NT2/D1 (cell line): Measurements from ENCODE around the gene PDZRN3.

Experiments used
- DNase-seq: peaks from one replicate; pipeline ENCODE4 v3.0.0-alpha.2; 2011; ENCODE audit warnings: low read depth, low spot score
- H3K27me3 ChIP-seq: 2 replicates; pipeline ENCODE4 v1.6.0; 2011; ENCODE audit warnings: mild to moderate bottlenecking; ENCODE audit not compliant: insufficient read length, insufficient read depth
- H3K36me3 ChIP-seq: 2 replicates; pipeline ENCODE4 v1.6.1; 2011; ENCODE audit warnings: mild to moderate bottlenecking, low read length, mixed read lengths; ENCODE audit not compliant: insufficient read depth, insufficient read length
- H3K4me1 ChIP-seq: 2 replicates; pipeline ENCODE4 v1.5.1; 2011; ENCODE audit not compliant: insufficient read depth, insufficient read length
- H3K4me3 ChIP-seq: 2 replicates; pipeline ENCODE4 v1.5.1; 2011; ENCODE audit warnings: low read depth; ENCODE audit not compliant: insufficient read length
- H3K9ac ChIP-seq: 2 replicates; pipeline ENCODE4 v1.6.0; 2011; ENCODE audit warnings: low read depth; ENCODE audit not compliant: insufficient read length
- H3K9me3 ChIP-seq: 2 replicates; pipeline ENCODE4 v1.5.1; 2011; ENCODE audit warnings: mild to moderate bottlenecking, low read length; ENCODE audit not compliant: insufficient read depth
- SUZ12 ChIP-seq: IDR thresholded peaks from 2 replicates; pipeline ENCODE4 v1.6.1; 2011; ENCODE audit not compliant: insufficient read length, insufficient read depth; ENCODE audit errors: extremely low read depth
- YY1 ChIP-seq: IDR thresholded peaks from 2 replicates; pipeline ENCODE4 v1.6.1; 2011; ENCODE audit not compliant: insufficient read length, insufficient read depth
- ZNF274 ChIP-seq: IDR thresholded peaks from 2 replicates; pipeline ENCODE4 v1.6.1; 2011; ENCODE audit warnings: mild to moderate bottlenecking, low read depth, low read length

PDZRN3 gene

DNA sequence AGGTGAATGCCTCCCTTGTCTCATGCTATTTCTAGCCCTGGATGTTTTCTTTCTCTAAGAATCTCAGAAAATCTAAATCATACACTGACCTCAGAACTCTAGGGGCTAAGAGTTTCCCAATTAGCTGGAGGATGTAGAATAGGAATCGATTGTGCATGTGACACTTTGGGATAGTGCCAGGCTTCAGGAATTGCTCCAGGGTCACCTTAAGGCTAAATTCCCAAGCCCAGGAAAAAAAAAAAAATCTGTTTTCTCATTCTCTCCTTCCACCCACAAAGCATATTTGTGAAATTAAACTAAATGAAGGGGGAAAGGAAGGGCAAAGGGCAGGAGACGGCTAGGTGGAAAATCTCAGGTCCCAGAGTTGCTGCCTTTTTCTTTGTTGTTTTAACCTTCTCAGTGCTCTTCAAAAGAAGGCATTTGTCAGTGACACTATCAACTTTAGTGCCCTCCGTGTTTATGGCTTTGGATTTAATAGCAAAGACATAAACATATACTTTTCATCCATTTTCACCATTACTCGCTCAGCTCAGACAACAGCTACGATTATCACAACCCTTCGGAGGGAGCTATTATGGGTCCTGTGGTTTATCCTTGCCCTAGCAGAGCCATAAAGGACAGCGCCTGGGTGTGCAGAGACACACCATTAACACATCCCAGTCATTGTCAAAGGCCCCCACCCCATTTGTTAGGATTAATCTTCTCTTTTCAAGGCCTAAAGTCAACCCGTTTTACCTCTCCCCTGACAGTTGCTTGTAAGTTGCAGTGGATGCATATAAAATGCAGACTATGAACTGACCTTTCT is 271.7 kb downstream of the PDZRN3 start:
- no peak for TF ChIP-seq YY1
- DNase-seq: no peak
- Histone ChIP-seq H3K9me3 (no peaks in the 10 kb centered on the region), H3K27me3 (no peaks in the 10 kb centered on the region), H3K4me1 (no peaks in the 10 kb centered on the region), H3K36me3 (no peaks in the 10 kb centered on the region), H3K9ac (no peak overlapping the region), H3K4me3 (no peak overlapping the region)

DNA sequence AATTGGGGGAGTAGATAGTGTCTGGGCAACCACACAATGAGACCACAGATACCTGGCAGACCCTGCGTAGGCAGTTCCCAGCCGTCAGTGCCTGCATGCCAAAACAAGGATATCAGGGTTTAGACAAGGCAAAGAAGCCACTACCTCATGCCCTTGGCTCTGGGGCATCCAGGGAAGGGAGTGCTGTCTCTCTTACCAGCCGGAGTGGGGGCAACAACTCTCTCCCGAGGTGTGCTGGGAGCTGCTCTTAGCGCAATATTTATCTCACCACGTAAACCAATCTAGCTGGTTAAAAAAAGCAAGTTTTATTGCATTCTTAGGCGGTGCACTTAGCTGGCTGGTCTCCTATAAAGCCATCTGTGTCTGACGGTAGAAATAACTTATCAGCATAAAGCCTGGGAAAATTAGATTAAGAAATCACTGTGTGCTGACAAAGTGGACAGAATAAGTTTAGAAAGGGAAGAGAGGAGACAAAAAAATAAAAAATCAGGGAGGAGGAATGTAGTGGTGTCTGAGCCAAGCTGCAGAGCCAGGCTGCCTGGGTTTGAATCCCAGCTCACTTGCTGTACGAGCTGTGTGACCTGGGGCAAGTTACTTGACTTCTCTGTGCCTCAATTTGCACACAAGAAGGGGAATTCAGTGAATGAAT is 273.2 kb downstream of the PDZRN3 start:
- Histone ChIP-seq H3K4me3 (no peak overlapping the region), H3K4me1 (no peaks in the 10 kb centered on the region), H3K36me3 (no peaks in the 10 kb centered on the region), H3K9ac (no peak overlapping the region), H3K27me3 (no peaks in the 10 kb centered on the region), H3K9me3 (no peaks in the 10 kb centered on the region)
- no peak for DNase-seq
- TF ChIP-seq SUZ12 (no peak), ZNF274 (no peak), YY1 (no peak)

DNA sequence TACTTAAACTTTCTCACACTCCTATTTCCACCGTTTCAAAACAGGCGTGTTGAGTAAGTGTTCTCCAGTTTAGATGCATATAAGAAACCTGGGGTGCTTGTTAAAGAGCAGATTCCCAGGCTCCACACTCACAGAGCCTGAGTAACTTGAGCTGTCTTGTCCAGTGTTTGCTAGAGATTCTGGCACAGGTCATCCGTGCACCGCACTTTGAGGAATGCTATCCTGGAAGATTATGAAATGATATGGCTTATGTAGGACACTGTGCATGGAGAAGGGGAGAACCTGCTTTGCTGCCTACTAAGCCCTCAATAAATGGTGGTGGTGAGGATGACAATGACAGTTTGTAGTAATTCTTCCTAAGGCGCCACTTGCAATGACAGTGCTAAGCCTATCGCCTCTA is 273.7 kb downstream of the PDZRN3 start:
- H3K4me1 ChIP-seq: no peaks in the 10 kb centered on the region
- no peaks in the 10 kb centered on the region for H3K36me3 ChIP-seq
- no peak overlapping the region for H3K4me3 ChIP-seq
- no peaks in the 10 kb centered on the region for H3K9me3 ChIP-seq
- no peaks in the 10 kb centered on the region for H3K27me3 ChIP-seq
- no peak for TF ChIP-seq SUZ12
- no peak for TF ChIP-seq ZNF274
- TF ChIP-seq YY1: no peak
- DNase-seq: no peak
- H3K9ac ChIP-seq: no peak overlapping the region

DNA sequence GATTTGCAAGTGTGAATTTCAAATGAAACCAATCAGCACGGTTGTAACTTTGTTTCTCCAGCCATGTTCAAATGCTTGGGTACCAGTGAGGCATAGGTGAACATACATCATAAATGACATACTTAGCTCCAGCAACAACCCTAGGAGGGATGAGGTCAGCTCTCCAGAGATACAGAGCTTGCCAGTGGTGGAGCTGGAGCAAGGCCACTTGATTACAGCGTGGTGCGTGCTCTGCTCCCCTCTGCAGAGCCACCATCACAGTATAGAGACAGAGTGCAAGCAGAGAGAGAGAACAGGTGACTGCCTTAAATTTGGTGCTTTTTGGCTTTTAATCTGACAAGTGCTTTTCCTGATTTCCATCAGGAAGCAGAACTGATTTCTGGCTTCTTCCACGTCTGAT is 275.1 kb downstream of the PDZRN3 start:
- H3K27me3 ChIP-seq: no peaks in the 10 kb centered on the region
- TF ChIP-seq SUZ12 (no peak), ZNF274 (no peak), YY1 (no peak)
- H3K4me1 ChIP-seq: no peaks in the 10 kb centered on the region
- H3K4me3 ChIP-seq: no peak overlapping the region
- H3K36me3 ChIP-seq: no peaks in the 10 kb centered on the region
- H3K9me3 ChIP-seq: no peaks in the 10 kb centered on the region
- DNase-seq: no peak
- no peak overlapping the region for H3K9ac ChIP-seq

DNA sequence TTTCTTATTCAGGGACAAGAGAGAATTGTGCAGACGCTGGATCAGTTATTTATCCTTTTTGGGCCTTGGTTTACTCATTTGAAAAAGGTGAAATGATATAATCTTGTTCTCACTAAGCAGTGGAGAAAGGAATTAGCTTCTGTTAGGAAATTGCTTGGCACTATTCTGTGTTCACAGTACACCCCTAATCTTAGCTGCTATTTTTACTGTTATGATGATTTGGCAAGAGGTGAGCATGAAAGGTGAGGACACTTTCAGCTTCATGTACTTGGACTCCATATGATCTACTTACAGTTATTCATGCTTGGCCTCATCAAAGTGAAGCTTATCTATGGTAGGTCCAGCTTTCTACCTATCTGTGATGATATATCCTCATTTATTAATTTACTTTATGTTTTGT is 282.7 kb downstream of the PDZRN3 start:
- no peaks in the 10 kb centered on the region for H3K4me1 ChIP-seq
- no peaks in the 10 kb centered on the region for H3K27me3 ChIP-seq
- TF ChIP-seq YY1 (no peak), ZNF274 (no peak), SUZ12 (no peak)
- H3K4me3 ChIP-seq: no peak overlapping the region
- H3K9me3 ChIP-seq: peaks cover 18% of the 10 kb centered on the region; the same call in 1 of the 2 replicates
- DNase-seq: no peak
- no peak overlapping the region for H3K9ac ChIP-seq
- no peaks in the 10 kb centered on the region for H3K36me3 ChIP-seq

DNA sequence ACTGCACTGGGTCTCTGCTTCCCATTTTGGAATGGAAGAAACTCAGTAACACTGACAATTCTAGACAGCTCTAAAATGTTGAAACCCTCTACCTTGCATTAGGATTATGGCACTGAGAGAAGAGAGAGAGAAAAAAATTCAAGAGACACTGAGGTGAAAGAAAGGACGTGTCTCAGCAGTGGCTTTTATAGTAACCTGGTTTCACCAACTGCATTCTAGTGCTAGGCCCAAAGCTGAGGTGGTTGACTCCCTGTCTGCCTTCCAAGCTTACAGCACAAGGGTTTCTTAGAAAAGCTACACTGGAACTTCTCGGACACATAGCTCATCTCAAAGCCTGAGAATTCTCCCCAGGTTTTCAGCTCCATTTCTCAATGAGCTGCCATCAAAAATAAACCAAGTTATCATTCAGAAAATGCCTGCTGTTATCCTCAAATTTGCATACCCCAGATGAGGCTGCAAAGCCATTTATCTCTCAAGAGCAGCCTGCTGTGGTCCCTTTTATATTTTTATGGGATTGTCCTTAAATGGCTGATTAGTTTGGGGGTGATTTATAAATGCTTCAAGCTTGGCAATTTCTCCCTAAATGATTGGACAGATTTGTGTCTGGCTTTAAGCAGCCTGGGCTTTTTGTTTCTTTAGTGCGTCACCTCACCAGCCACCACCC is 283.3 kb downstream of the PDZRN3 start:
- TF ChIP-seq SUZ12 (no peak), ZNF274 (no peak), YY1 (no peak)
- no peak for DNase-seq
- no peaks in the 10 kb centered on the region for H3K36me3 ChIP-seq

DNA sequence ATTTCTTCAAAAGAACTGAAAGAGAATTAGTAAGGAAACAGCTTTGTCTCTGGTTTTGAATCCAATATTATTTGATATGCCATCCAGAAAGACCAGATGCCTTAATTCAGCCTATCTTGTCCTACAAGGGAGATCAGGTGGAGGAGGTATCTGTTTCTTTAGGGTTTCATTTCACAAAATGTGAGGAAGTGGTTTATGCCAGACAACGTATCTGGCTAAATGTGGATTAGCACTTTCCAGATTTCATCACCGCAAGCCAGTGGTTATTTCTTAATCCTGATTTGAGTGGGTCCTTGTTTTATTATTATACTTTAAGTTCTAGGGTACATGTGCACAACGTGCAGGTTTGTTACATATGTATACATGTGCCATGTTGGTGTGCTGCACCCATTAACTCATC is 292.2 kb downstream of the PDZRN3 start:
- Histone ChIP-seq H3K4me3 (no peak overlapping the region), H3K36me3 (no peaks in the 10 kb centered on the region), H3K27me3 (no peaks in the 10 kb centered on the region), H3K9me3 (no peaks in the 10 kb centered on the region), H3K9ac (no peak overlapping the region), H3K4me1 (no peaks in the 10 kb centered on the region)
- DNase-seq: no peak
- no peak for TF ChIP-seq YY1
- no peak for TF ChIP-seq SUZ12
- TF ChIP-seq ZNF274: no peak

More for the DNA sequence above, 283.3 kb downstream of the PDZRN3 start:
- no peak overlapping the region for H3K4me3 ChIP-seq
- no peaks in the 10 kb centered on the region for H3K27me3 ChIP-seq
- peaks cover 18% of the 10 kb centered on the region; the same call in 1 of the 2 replicates for H3K9me3 ChIP-seq
- H3K4me1 ChIP-seq: no peaks in the 10 kb centered on the region
- no peak overlapping the region for H3K9ac ChIP-seq
